GM18502 (cell line): ENCODE results near the gene FAHD1.
A peak's percentile ranks its signal among the peaks of the same experiment; 100 is the strongest.

Experiments
- ATAC-seq: cut with Tn5 transposase; IDR thresholded peaks from one replicate; pipeline ENCODE4 v1.9.1; 2021; ENCODE audit warnings: mild to moderate bottlenecking; ENCODE audit not compliant: unreplicated experiment, poor library complexity

The FAHD1 gene

DNA sequence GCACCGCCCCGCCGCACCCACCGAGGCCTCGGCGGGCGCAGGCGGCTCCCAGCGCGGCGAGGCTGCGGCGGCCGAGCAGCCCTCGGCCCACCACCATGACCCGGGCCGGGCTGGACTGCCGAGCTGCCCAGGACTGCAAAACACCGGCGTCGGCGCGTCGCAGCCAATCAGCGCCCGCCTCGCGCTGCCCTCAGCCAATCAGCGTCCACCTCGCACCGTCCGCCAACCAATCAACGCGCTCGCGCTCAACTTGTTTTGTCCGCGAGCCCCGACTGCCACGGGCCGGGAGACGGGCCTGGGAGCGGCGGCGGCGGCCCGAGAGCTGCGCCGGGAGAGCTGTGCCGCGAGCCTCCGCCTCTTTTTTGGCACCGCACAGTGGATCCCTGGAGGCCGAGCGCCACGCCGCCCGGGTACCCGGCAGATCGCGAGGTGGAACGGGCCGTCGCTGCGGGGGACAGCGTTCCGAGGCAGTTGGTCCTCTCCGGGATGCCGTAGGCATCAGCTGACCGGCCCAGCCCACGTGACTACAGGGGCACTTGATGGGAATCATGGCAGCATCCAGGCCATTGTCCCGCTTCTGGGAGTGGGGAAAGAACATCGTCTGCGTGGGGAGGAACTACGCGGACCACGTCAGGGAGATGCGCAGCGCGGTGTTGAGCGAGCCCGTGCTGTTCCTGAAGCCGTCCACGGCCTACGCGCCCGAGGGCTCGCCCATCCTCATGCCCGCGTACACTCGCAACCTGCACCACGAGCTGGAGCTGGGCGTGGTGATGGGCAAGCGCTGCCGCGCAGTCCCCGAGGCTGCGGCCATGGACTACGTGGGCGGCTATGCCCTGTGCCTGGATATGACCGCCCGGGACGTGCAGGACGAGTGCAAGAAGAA lies at the start of gene FAHD1, which contains the start of gene HAGH:
Gene FAHD1, plus strand, starts transcription at position 516 of the 883 bp plus-strand sequence. Its CDS starts 33 bp downstream, at position 549.
Gene HAGH, minus strand, starts transcription at position 135 of the 883 bp plus-strand sequence. Its CDS starts 38 bp downstream, at position 97.
- ATAC-seq, result peak; percentile 85

DNA sequence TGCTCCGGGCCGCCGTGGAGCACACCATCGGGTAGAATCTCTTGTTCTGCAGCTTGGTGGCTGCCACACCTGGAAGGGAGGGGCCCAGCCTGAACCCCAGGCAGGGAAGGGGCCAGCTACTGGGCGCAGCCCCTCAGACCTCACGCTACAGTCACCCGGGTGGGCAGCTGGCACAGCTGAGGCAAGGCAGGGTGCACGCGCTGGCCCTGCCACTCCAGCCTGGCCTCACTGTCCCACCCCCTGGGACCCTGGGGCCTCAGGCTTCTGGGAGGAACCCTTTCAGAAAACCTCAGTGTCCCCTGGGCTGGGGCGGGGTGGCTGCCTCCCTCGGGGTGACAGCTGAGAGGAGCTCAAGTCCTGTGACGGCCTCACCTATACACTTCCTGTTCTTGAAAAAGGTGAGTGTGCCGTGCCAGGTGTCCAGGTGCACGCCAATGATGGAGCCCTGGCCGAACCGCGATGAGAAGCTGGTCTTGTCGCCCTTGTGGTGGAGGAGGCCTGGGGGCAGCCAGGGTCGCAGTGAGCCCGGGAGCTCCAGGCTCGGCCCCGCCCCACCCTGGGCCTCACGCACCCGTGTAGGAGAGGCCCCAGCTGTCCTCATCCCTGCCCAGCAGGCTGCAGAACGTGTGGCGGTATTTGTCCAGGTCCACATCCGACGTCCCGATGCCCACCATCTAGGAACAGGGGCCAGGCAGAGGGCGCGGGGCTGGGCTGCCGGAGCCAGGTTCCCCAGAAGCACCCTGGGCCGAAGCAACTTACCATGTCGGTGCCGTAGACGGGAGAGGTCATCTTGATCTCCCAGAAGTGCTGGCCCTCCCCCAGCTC lies 49.4 kb upstream of the FAHD1 start:
- no peak for ATAC-seq

DNA sequence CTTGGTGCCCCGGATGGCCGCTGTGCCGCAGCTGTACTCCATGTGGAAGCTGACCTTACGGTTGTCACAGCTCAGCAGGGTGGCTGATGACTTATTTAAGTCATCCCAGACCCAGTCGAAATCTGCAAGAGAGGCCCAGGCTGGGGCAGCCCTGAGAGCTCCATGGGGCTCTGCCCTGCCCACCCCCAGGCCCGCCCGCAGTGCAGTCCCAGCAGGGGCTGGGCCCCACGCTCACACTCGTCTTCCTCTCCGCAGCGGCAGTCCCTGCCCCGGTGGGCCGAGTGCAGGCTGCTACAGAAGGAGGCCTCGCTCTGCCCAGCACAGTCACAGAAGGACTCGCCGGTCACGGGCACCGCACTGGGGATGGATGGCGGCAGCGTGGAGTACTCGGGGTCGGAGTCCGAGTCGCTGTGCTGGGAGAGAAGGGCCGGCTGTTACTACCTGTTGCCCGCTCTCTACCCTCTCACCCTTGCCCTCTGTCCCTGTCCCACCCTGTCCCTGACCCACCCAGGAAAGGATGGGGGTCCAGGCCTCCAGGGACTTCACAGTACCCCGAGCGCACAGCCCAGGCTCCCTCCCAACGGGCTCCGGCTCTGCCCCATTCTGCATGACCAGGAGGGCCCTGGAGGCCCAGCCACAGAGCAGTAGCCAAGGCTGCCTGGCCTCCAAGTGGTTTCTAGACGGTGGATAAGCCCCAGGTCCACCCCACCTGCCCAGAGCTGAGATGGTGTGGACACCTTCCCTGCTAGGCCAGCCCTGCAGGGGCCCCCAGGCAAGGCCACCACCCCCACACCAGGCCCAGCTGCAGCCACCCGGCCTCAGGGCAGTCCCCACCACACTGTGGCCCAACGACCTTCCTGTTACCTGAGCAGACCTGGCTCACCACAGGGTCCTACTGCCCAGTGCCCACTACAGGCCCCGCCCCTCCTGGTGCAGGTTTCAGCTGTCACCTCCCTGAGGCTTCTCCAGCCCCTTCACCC lies 48.5 kb upstream of the FAHD1 start:
- no peak for ATAC-seq

DNA sequence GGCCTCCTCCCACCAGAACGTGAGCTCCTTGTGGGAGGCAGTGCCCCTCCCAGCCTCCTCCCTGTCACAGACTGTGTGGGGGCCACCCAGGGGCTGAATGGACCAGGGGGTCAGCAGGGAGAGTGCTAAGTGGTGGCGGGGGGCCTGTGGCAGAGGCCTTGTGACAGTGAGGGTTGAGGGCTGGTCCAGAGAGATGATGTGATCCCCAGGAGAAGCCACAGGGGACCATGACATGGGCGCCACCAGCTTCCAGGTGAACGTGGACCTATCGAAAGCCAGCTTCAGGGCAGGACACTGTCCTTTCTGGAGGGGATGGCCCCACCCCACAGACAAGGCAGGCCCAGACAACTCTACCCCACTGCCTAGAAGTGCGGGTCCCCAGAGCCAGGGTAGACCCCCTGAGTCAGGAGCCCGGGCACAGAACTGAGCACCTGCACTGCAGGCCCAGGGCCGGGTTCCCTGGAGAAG lies 47.7 kb upstream of the FAHD1 start:
- ATAC-seq, result no peak

DNA sequence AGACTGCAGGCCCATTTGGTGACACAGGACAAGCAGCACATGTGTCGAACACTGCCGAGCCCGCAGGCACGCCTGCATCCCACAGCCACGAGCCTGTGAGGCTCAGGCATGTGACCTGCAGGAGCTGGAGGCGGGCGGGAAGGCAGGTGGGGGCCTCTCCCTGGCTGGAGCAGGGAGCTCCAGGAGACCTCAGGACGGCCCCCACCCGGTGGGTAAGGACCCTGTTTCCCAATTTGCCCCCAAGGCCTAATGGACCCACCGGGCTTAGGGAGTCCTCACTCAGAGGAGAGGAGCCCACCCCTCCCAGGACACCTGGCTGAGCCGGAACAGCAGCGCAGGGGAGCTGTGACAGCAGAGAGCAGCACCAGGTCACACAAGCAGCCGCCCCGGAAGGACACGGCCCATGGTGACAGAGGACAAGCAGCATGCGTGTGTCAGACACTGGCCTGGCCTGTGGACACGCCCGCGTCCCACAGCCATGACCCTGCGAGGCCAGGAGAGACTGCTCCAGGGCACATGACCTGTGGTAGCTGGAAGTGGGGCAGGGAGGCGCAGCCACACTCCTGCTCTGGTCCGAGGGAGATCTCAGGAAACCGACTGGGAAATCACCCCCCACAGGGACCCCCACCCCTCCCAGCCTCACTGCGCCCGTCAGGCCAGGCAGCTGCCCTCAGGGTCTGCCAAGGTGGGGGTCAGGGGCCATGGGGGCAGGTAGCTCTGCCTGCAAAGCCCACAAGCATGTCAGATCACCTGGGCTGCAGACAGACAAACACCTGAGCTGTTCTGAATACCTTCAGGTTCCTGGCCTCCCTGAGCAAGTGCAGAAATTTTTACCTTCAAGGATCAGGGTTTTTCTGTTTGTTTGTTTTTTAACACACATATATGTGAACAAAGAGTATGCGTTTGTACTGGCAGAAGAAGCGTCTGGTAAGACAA lies 47.0 kb upstream of the FAHD1 start:
- no peak for ATAC-seq

DNA sequence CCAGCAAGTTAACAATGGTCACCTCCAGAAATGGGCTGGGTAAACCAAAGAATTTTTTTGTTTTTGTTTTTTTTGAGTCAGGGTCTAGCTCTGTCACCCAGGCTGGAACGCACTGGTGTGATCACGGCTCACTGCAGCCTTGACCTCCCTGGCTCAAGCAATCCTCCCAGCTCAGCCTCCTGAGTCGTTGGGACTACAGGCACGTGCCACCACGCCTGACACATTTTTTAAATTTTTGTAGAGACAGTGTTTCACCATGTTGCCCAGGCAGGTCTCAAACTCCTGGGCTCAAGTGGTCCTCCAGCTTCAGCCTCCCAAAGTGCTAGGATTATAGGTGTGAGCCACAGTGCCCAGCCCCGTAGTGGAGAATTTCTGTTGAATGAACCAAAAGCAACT lies 46.3 kb upstream of the FAHD1 start:
- ATAC-seq, result no peak

DNA sequence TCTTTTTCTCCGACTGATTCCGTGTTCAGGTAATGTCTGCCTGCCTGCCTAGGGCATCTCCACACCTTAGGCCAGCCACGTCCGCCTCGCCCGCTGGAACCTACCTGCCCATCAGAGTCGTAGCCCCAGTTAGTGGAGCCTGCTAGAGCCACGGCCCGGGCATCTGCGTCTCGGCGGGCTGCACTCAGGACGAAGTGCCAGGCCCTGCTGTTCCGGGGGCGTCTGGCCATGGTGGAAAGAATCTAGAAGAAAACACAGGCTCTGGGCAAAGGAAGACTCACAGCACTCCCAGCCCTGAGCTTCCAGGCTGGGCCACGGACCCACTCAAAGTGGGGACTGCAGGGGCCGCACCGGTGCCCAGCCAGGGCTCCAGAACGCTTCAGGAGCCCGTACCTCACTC lies 45.8 kb upstream of the FAHD1 start:
- ATAC-seq, result no peak

DNA sequence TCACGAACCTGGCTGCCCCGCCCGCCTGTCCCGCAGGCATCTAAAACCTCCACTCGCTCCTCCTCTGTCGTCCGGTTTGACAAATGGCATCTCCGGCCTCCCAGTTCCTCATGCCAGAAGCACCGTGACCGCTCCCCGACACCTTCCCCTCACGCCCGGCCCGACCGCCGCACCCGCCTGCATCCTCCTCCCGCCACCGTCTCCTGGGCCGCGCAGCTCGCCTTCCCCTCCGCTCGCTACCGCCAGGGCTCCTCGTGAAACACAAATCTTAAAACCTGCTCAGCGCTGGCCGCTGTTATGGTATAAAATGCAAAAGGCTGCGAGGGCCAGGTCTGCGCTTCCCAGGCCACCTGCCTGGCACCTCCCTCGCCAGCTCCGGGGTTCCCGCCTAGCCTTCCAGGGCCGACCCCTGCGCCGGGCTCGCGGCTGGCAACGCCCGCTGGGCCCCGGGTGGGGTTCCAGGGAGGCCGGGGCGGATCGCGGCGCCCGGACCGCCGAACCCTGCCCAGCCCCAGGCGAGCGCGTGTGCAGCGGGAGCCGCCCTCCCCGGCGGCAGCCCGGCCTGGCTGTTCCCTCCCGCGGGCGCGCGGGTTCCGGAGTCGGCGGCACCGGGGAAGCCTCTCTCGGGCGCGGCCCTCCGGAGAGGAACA lies 45.1 kb upstream of the FAHD1 start:
- peak; percentile 7 for ATAC-seq

DNA sequence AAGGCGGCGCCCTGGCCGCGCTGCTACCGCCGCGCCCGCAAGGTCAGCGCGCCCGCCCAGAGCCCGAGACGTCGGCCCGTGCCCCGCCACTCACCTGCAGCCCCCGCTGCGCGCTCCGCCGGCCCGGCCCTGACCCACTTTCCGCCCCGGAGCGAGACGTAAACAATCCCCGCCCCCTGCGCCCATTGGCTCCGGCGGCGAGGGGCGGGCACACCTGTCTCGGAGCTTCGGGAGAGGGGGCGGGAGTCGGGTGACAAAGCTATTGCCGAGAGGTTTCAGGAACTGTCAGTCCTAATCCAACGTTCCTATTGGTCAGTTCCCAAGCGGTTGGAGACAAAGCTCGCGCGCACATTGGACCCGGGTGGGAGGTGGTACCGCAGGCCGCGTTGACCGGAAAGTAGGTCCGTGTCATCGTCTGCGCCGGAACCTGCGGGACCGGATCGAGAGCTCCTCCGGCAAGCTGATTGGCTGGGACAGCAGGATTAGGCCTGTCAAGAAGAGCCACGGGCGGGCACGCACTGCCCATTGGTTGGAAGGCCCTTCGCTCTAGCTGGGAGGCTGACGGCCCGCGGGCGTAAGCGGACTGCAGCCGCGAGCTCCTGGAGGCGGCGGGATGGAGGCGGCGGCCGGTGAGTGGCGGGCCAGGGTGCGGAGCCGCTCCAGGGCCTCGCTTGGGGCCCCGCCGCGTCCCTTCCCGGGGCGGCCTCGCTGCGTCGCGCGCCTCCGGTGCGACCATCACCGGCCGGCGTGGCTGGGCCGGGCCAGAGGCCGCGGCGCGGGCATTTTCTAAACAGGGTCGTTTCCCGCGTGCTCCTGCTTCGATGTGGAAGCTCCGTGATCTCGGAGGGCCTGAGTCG lies 44.4 kb upstream of the FAHD1 start, which contains the start of the genes NUBP2 and SPSB3:
Gene NUBP2, plus strand, starts transcription at position 553 of the 857 bp plus-strand sequence. Its CDS starts 61 bp downstream, at position 614.
Gene SPSB3, minus strand, starts transcription at position 164 of the 857 bp plus-strand sequence. CDS start 1,088 bp downstream, outside the sequence.
- peak; percentile 85 for ATAC-seq

DNA sequence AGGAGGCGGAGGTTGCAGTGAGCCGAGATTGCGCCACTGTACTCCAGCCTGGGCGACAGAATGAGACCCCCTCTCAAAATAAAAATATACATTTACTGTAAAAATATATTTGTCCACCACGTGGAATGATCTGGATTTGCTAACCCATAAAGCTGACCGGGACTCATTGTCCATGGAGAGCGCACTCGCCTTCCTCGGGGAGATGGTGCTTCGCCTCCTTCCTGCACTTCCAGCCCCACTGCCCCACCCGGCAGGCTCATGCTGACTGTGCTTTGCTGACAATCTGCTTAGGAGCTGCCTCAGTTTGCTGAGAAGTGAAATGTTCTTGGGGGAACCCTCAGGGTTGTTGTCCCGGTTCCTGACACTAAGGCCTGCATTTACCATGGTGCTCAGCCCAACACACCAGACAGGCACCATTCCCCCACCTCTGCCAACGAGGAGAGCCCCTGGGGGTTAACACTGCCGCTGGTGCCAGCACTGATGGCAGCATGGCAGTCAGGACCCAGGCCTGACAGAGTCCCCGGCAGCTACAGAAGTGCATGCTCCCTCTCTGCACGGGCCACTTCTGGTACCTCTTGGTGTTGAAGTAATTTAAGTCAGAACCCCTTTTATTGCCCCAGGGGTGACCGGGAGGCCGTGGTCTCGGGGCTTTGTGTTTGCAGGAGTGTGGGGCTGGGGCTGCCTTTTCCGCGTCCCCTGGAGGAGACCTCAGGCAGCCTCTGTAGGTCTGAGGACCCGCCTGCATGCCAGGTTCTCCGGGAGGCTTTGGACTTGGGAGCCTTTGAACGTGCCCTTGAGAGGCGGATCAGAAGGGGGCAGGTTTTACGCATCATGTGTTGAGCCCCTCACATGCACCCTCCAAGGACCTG lies 41.8 kb upstream of the FAHD1 start:
- ATAC-seq, result no peak

DNA sequence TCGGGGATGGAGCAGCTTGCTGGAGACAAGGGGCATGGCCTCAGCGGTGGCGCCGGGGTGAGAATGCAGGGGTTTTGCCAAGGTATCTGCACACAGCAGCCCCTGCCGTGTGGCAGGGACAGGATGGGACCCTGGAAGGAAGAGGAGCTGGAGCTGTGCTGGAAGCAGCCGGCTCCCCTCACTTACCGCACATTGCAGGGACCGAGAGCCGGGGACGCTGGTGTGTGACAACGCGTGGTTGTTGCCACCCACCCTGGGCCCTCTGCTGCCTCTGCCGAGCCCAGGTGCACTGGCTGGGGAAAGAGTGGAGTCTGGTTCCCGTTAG lies 41.2 kb upstream of the FAHD1 start:
- ATAC-seq, result no peak

DNA sequence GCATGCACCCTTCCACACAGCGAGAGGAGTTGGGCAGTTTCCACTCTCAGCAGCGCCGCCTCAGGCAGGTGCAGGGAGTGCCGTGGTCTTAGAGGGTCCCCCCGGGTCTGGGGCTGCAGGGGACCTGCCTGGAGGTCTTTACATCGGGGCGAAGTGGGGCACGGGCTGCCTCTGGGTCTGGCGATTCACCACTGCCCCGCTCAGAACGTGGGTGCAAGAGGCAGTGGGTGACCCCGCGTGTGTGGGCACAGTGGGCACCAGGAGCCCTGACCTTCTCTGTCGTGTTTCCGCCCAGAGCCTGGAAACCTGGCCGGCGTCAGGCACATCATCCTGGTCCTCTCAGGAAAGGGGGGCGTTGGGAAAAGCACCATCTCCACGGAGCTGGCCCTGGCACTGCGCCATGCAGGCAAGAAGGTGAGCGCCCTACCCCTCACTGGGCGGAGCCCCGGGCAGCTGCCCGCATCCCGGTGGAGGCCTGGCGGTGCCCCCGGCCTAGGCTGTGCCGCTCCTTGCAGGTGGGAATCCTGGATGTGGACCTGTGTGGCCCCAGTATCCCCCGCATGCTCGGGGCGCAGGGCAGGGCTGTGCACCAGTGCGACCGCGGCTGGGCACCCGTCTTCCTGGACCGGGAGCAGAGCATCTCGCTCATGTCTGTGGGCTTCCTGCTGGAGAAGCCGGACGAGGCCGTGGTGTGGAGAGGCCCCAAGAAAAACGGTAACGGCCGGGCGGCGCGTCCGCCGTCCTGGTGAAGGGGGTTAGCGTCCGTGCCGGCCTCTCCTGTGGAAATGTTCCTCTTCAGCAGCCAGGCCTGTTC lies 40.6 kb upstream of the FAHD1 start:
- ATAC-seq, result no peak

DNA sequence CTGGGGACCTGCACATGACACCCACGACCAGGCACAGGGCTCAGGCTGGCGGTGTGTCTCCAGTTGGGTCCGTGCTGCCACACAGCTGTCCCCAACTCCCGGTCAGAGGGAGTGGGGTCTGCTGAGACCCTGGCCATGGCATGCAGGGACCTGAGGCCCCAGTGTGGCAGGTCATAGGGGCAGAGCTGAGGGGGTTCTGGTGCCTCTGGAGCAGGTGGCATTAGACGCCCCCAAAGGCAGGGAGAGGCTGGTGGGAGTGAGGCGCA lies 40.0 kb upstream of the FAHD1 start:
- no peak for ATAC-seq

DNA sequence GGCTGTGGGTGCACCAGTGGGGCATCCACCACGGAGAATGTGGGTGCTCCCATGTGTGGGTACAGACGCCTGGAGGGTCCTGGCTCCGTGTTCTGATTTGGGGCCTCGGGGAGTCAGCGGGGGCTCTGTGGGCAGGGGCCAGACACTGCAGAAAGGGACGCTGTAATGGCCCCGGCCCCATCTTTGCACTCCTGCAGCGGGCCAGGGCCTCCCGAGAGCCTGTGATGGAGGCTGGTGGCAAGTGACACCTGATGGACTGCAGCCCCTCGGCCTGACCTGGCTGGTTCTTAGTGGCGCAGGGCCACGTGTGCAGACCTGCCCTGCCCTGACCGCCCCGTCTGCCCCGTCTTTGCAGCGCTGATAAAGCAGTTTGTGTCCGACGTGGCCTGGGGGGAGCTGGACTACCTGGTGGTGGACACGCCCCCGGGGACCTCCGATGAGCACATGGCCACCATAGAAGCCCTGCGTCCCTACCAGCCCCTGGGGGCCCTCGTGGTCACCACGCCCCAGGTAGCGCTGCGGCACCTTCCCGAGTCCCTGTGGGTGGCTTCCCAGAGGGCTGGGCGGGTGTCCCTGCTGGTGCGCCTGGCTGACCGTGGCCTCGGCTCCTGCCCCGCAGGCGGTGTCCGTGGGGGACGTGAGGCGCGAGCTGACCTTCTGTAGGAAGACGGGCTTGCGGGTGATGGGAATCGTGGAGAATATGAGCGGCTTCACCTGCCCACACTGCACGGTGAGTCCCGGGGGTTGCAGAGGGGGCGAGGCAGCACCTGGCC lies 39.5 kb upstream of the FAHD1 start:
- ATAC-seq, result no peak

DNA sequence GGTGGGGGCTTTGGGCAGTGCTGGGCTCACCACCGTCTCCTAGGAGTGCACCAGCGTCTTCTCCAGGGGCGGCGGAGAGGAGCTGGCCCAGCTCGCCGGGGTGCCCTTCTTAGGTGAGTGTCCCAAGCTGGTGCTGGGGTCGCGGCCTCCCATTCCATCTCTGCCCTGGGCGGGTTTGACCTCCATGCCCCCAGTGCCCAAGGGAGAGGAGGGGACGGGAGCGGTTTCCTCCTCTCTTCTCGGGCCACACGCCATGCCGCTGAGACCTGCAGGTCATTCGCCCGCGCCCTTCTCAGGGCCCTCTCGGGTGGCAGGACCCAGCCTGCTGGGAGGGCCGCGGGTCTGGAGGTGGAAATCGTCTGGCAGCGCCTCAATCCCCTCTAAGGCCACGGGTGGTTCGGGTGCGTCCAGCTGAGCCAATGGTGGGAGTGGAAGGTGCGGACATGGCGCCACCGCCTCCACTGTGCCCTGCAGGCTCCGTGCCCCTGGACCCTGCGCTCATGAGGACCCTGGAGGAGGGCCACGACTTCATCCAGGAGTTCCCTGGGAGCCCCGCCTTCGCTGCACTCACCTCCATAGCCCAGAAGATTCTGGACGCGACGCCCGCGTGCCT lies 38.8 kb upstream of the FAHD1 start:
- no peak for ATAC-seq
